Activated naive CD8-positive, alpha-beta T cell treated with anti-CD3 and anti-CD28 coated beads, Interleukin-2, amount 50 U/mL, for 16 hours (primary cell): ENCODE data around the gene HSFX1.
"Not testable (repeated sequence)": the region's sequence is repeated elsewhere in the genome, so short reads cannot be mapped to it uniquely, and the experiment has no call there.

Experiments
- DNase-seq: peaks from one replicate; pipeline ENCODE4 v3.0.0-alpha.2; 2020; ENCODE audit warnings: low read depth, low spot score

The HSFX1 gene

GRCh38 chrX:149773768-149774167 lies at the start of gene HSFX1:
TSS of gene HSFX1 (plus strand) at chrX:149774068. CDS start at chrX:149774682, 614 bp downstream.
- DNase-seq: not testable (repeated sequence)

- not testable (repeated sequence) for DNase-seq
Measured at GRCh38 chrX:149727308-149727707, 46.6 kb upstream of the HSFX1 start.

GRCh38 chrX:149742269-149742668 lies 31.6 kb upstream of the HSFX1 start:
- not testable (repeated sequence) for DNase-seq

- DNase-seq: not testable (repeated sequence)
Measured at GRCh38 chrX:149746390-149747007, 27.4 kb upstream of the HSFX1 start.

GRCh38 chrX:149757206-149758067 lies 16.4 kb upstream of the HSFX1 start:
- DNase-seq: no peak

GRCh38 chrX:149758068-149758714 lies 15.7 kb upstream of the HSFX1 start:
- DNase-seq: no peak

GRCh38 chrX:149758715-149759078 lies 15.2 kb upstream of the HSFX1 start:
- DNase-seq: not testable (repeated sequence)

GRCh38 chrX:149759824-149760223 lies 14.0 kb upstream of the HSFX1 start:
- no peak for DNase-seq

GRCh38 chrX:149760965-149761364 lies 12.9 kb upstream of the HSFX1 start:
- DNase-seq: no peak

- DNase-seq: not testable (repeated sequence)
Measured at GRCh38 chrX:149761858-149762674, 11.8 kb upstream of the HSFX1 start.

- no peak for DNase-seq
Measured at GRCh38 chrX:149762696-149763614, 10.9 kb upstream of the HSFX1 start.

- not testable (repeated sequence) for DNase-seq
Measured at GRCh38 chrX:149770344-149770743, 3.5 kb upstream of the HSFX1 start.

- DNase-seq: not testable (repeated sequence)
Measured at GRCh38 chrX:149773026-149773425, 842 bp upstream of the HSFX1 start.

GRCh38 chrX:149777999-149778398 lies 4.1 kb downstream of the HSFX1 start:
- not testable (repeated sequence) for DNase-seq

- not testable (repeated sequence) for DNase-seq
Measured at GRCh38 chrX:149781727-149782126, 7.9 kb downstream of the HSFX1 start, which contains the start of gene MAGEA9. TSS of gene MAGEA9 (plus strand) at chrX:149781930. CDS start at chrX:149786211, 4,281 bp downstream.

GRCh38 chrX:149795531-149795930 lies 21.7 kb downstream of the HSFX1 start:
- not testable (repeated sequence) for DNase-seq

GRCh38 chrX:149799095-149799714 lies 25.3 kb downstream of the HSFX1 start:
- DNase-seq: no peak

- DNase-seq: no peak
Measured at GRCh38 chrX:149799938-149800337, 26.1 kb downstream of the HSFX1 start.

GRCh38 chrX:149803458-149804062 lies 29.7 kb downstream of the HSFX1 start:
- DNase-seq: no peak
